GM21360 (cell line): ENCODE results near the gene TMEM41A.
A peak's percentile ranks its signal among the peaks of the same experiment; 100 is the strongest.

ENCODE experiments used
- ATAC-seq: cut with Tn5 transposase; IDR thresholded peaks from one replicate; pipeline ENCODE4 v1.9.1; 2021; ENCODE audit warnings: mild to moderate bottlenecking, moderate library complexity; ENCODE audit not compliant: unreplicated experiment

TMEM41A gene

GRCh38 chr3:185498503-185499396 lies at the start of gene TMEM41A:
TMEM41A (minus strand) TSS chr3:185499035; CDS start chr3:185498961, 74 bp downstream.
- ATAC-seq: peak; percentile 93

- no peak for ATAC-seq
These were observed 41.9 kb upstream of the TMEM41A start for GRCh38 chr3:185540695-185541094.

- ATAC-seq: no peak
These were observed 41.1 kb upstream of the TMEM41A start for GRCh38 chr3:185539934-185540333.

- peak; percentile 97 for ATAC-seq
These were observed 38.6 kb upstream of the TMEM41A start for GRCh38 chr3:185537369-185537970.

GRCh38 chr3:185534511-185534910 lies 35.7 kb upstream of the TMEM41A start:
- ATAC-seq: no peak

GRCh38 chr3:185532901-185533300 lies 34.1 kb upstream of the TMEM41A start:
- ATAC-seq: no peak

GRCh38 chr3:185530856-185531255 lies 32.0 kb upstream of the TMEM41A start:
- no peak for ATAC-seq

GRCh38 chr3:185528532-185528931 lies 29.7 kb upstream of the TMEM41A start:
- no peak for ATAC-seq

- ATAC-seq: no peak
These were observed 28.5 kb upstream of the TMEM41A start for GRCh38 chr3:185527364-185527763.

GRCh38 chr3:185526349-185526951 lies 27.6 kb upstream of the TMEM41A start:
- no peak for ATAC-seq

GRCh38 chr3:185521349-185522138 lies 22.7 kb upstream of the TMEM41A start:
- ATAC-seq: no peak

- ATAC-seq: no peak
These were observed 20.2 kb upstream of the TMEM41A start for GRCh38 chr3:185519021-185519420.

- ATAC-seq: no peak
These were observed 18.7 kb upstream of the TMEM41A start for GRCh38 chr3:185517387-185518130.

GRCh38 chr3:185511711-185512110 lies 12.9 kb upstream of the TMEM41A start:
- no peak for ATAC-seq

- no peak for ATAC-seq
These were observed 9.6 kb upstream of the TMEM41A start for GRCh38 chr3:185508335-185508991.

GRCh38 chr3:185507883-185508282 lies 9.0 kb upstream of the TMEM41A start:
- no peak for ATAC-seq

- no peak for ATAC-seq
These were observed 5.8 kb upstream of the TMEM41A start for GRCh38 chr3:185504636-185505035.

- ATAC-seq: no peak
These were observed 4.7 kb upstream of the TMEM41A start for GRCh38 chr3:185503521-185503920.

GRCh38 chr3:185502987-185503386 lies 4.2 kb upstream of the TMEM41A start:
- no peak for ATAC-seq

- no peak for ATAC-seq
These were observed 8.6 kb downstream of the TMEM41A start for GRCh38 chr3:185490241-185490640.
